ENCODE data around the gene SREK1IP1. TPM values are rescaled to one million over a fixed set of nuclear protein-coding genes. Genes with fewer than 3 reads are reported as not detected.

The SREK1IP1 gene
- 3.0 and 6.4 TPM in 2 replicates for total RNA-seq (2014; rRNA removed)
- Bru-seq, nascent RNA, result percentile 84 among the genes with signal in this experiment
- percentile 80 among the genes with signal in this experiment for BruChase-seq, experiment 1, labeled RNA remaining after a 6-hour chase
- percentile 75 among the genes with signal in this experiment for BruChase-seq, experiment 2, labeled RNA remaining after a 2-hour chase
- long read RNA-seq, full-length matches to known transcripts, result 18 of 34 reads
- long read RNA-seq, partial matches to known transcripts, result 9 of 34 reads
- long read RNA-seq, other reads (novel, unspliced or antisense), result 7 of 34 reads

DNA sequence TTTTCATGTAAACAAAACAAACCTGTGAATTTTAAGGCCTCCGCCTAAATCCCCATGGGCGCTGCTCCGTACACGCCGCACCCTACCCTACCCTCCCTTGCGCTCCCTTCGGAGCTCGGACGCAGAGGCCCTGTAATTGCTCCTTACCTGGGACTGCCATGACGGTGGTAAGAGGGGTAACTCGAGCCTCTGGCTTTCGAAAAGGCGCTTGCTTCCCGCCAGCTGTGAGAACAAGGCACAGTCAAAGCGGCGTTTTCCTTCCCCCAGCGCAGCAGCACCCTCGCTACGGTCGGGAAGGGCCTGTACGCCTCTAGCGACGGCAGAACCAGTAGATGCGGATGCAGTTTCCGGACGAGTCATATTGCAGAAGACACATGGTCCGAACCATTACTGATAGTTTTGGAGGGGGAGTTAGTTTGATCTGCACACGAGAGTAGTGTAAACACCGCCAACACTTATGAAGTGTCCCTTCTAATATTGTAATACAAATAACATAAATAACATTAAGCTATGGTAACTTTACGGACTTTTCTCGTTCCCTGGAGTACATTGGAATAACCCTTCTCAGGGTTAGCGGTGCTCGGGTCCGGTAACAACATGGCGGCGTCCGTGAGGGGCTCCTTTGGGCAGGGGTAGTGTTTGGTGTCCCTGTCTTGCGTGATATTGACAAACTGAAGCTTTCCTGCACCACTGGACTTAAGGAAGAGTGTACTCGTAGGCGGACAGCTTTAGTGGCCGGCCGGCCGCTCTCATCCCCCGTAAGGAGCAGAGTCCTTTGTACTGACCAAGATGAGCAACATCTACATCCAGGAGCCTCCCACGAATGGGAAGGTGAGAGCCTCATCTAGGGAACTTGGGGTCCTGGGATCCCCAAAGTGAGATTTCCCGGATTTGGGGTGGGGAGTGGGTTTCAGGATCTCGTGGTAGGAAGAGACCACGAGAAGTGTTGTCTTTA, at the start of gene SREK1IP1, which contains the start of gene CWC27:
SREK1IP1 (minus strand) TSS at position 334 of the 955 bp plus-strand sequence; CDS start at position 160, 174 bp downstream.
CWC27 (plus strand) TSS at position 573 of the 955 bp plus-strand sequence; CDS start at position 790, 217 bp downstream.
- Histone ChIP-seq H2AFZ (ENCODE audit: low read length) (peak within 1 kb of the TSS; percentile 97), H3K27me3 (ENCODE audit: low read length) (no peaks in the 10 kb centered on the region), H3K4me3 (ENCODE audit: low read length) (peak within 1 kb of the TSS; percentile 96), H3K4me2 (ENCODE audit: low read length) (peak within 1 kb of the TSS; percentile 94), H3K36me3 (ENCODE audit: low read depth, low read length) (0 out of 2 replicates have a peak, but pooled peaks cover 3% of the 10 kb centered on the region), H4K20me1 (ENCODE audit: low read length) (0 out of 2 replicates have a peak, but pooled peaks cover 5% of the 10 kb centered on the region), H3K79me2 (ENCODE audit: low read length) (peaks cover 84% of the 10 kb centered on the region), H3K9ac (ENCODE audit: low read length) (peak within 1 kb of the TSS; percentile 97), H3K27ac (ENCODE audit: low read length) (peak within 1 kb of the TSS; percentile 79), H3K9me2 (replicated peaks; ENCODE audit: low read length) (no peaks in the 10 kb centered on the region), H3K4me1 (ENCODE audit: insufficient read depth, low read length) (peaks cover 45% of the 10 kb centered on the region), H3K9me3 (ENCODE audit: low read length) (no peaks in the 10 kb centered on the region), H3F3A (ENCODE audit: low read length, unreplicated experiment) (peaks cover 3% of the 10 kb centered on the region)
- ChIA-PET CTCF (no interaction called here), POLR2A (ENCODE audit: unreplicated experiment) (no interaction called here)
- TF ChIP-seq EZH2 (IDR thresholded peaks at IDR 0.05; ENCODE audit: low read length, unreplicated experiment) (no peak), EZH2phosphoT487 (IDR thresholded peaks at IDR 0.05; ENCODE audit: borderline replicate concordance, low read length) (no peak)
- TF ChIP-seq, protein P1, sequence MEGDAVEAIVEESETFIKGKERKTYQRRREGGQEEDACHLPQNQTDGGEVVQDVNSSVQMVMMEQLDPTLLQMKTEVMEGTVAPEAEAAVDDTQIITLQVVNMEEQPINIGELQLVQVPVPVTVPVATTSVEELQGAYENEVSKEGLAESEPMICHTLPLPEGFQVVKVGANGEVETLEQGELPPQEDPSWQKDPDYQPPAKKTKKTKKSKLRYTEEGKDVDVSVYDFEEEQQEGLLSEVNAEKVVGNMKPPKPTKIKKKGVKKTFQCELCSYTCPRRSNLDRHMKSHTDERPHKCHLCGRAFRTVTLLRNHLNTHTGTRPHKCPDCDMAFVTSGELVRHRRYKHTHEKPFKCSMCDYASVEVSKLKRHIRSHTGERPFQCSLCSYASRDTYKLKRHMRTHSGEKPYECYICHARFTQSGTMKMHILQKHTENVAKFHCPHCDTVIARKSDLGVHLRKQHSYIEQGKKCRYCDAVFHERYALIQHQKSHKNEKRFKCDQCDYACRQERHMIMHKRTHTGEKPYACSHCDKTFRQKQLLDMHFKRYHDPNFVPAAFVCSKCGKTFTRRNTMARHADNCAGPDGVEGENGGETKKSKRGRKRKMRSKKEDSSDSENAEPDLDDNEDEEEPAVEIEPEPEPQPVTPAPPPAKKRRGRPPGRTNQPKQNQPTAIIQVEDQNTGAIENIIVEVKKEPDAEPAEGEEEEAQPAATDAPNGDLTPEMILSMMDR (conservative IDR thresholded peaks at IDR 0.05; ENCODE audit: low read depth, low read length), result no peak
- peak; percentile 81 for ATAC-seq
- BruUV-seq (replicated peaks), result TSS peak; percentile 58
- intact Hi-C loops (cut with micrococcal nuclease), result no loop called here
- DNase-seq, result peak; percentile 80

DNA sequence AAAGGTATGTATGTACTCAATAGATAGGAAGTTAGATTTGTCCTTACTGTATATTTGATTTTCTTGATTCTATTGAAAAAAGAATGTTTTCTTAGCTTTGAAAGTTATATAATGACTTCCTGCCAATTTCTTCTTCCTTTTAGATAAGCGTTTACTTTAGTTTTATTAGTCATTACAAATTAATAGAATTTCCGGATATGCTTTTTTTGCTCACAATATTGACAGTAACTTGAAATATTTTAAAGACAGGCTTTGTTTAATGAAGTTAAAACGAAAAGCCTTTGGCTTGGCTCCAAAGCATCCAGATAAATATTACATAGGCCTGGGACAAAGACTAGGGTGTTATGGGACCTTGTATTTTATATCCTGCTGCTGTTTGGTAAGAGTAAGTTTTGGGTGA, 49.8 kb upstream of the SREK1IP1 start:
- Histone ChIP-seq H3F3A (ENCODE audit: low read length, unreplicated experiment) (no peaks in the 10 kb centered on the region), H2AFZ (ENCODE audit: low read length) (no peak overlapping the region), H3K9me2 (replicated peaks; ENCODE audit: low read length) (no peaks in the 10 kb centered on the region), H3K4me1 (ENCODE audit: insufficient read depth, low read length) (peaks cover 14% of the 10 kb centered on the region; the same call in 1 of the 2 replicates), H3K4me3 (ENCODE audit: low read length) (no peak overlapping the region), H4K20me1 (ENCODE audit: low read length) (no peaks in the 10 kb centered on the region), H3K9ac (ENCODE audit: low read length) (no peak overlapping the region), H3K27ac (ENCODE audit: low read length) (0 out of 2 replicates have a peak overlapping the region, but pooled peaks have one; percentile 2), H3K36me3 (ENCODE audit: low read depth, low read length) (no peaks in the 10 kb centered on the region; the same call in 1 of the 2 replicates), H3K9me3 (ENCODE audit: low read length) (no peaks in the 10 kb centered on the region), H3K79me2 (ENCODE audit: low read length) (no peaks in the 10 kb centered on the region), H3K27me3 (ENCODE audit: low read length) (no peaks in the 10 kb centered on the region), H3K4me2 (ENCODE audit: low read length) (no peak overlapping the region)
- intact Hi-C loops (cut with micrococcal nuclease), result loop anchor here (5.0 to 10.0 kb wide), 2 partner anchors 124 to 387 kb away; no protein-coding TSS in a partner anchor
- TF ChIP-seq, protein P1 (conservative IDR thresholded peaks at IDR 0.05; ENCODE audit: low read depth, low read length), result no peak
- TF ChIP-seq EZH2phosphoT487 (IDR thresholded peaks at IDR 0.05; ENCODE audit: borderline replicate concordance, low read length), result no peak
- TF ChIP-seq EZH2 (IDR thresholded peaks at IDR 0.05; ENCODE audit: low read length, unreplicated experiment), result no peak
- BruUV-seq (replicated peaks), result no TSS peak
- DNase-seq (peak; percentile 65), ATAC-seq (peak; percentile 94)
- POLR2A ChIA-PET (ENCODE audit: unreplicated experiment), result no interaction called here
- CTCF ChIA-PET, result interaction anchor here (0.6 kb wide), 1 partner anchor 285 kb away, joined by 3 read pairs; no protein-coding TSS in a partner anchor
